ENCODE results near the gene RNASE13.

Gene RNASE13

DNA sequence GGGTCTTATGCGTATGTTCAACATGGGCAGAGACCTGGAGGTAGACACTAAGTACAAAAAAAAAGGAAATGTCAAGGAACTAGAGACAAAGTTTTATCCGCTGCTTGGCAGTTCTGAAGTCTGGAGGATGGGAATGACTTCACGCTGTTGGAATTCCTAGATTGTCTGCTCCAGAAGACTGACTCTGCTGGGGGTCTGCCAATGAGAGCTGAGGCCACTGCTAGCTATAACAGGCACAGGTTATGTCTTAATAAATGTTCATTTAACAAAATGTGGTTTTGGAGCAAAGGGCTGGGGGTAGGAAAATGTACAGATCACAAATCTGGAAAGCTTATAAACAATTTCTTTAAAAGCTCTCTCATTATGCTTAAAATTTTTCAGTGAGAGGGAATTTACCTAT is 28.9 kb upstream of the RNASE13 start:
- no peak for DNase-seq

DNA sequence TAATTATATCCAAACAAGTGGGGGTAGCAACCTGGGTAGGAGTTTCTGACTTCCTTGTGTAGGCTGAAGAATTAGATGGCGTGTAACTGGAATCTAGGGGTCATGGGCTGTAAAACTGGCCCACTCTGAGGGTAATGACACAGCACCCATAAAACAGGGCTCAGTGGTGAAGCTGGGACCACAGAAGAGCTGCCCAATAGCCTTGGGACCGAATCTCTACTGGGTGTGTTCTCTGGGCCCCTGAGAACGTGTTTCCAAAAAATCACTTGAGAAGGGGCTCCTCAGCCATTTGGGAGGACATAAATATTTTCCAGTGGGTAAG is 26.7 kb upstream of the RNASE13 start:
- DNase-seq = no peak

DNA sequence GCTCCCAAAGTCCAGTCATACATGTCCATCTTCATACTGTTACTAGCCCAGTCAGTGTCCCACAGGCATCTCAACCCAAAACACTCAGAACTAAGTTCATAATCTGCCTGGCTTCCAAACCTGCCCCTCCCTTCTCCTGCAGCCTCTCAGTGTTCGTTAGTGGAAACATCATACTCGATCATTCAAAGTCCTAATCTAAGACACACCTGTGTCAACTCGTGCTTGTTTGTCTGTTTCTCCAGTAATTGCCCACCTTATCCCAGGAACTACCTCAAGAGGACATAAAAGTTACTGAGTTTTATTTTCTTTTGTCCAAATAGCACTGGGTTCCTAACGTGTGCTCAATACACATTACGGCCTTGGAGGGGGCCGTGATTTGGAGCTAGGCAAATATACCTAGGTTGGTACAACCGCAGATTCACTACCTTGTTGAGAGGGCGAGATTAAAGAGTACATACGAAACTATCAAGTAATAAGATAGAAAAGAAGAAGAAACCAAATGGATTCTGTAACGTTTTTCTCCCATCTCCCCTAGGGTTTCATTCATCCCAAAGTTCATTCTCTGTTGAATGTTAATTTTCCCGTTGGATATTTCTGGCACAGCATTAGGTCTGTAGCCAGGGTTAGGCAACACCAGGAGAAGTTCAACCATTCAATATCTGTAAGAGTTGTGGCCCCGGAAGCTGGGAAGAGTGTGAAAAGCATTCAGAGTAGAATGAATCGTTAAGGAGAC is 26.2 kb upstream of the RNASE13 start:
- no peak for DNase-seq

- no peak for DNase-seq
These were observed 25.4 kb upstream of the RNASE13 start for GRCh38 chr14:21059842-21060613.

GRCh38 chr14:21058903-21059302 is 24.3 kb upstream of the RNASE13 start:
- DNase-seq = no peak

- DNase-seq = peak; percentile 35 to 77 (median 62)
These were observed 23.4 kb upstream of the RNASE13 start, which contains the start of gene RNASE8 for GRCh38 chr14:21057803-21058675. RNASE8 (plus strand) TSS chr14:21057822; CDS start chr14:21057893, 71 bp downstream.

DNA sequence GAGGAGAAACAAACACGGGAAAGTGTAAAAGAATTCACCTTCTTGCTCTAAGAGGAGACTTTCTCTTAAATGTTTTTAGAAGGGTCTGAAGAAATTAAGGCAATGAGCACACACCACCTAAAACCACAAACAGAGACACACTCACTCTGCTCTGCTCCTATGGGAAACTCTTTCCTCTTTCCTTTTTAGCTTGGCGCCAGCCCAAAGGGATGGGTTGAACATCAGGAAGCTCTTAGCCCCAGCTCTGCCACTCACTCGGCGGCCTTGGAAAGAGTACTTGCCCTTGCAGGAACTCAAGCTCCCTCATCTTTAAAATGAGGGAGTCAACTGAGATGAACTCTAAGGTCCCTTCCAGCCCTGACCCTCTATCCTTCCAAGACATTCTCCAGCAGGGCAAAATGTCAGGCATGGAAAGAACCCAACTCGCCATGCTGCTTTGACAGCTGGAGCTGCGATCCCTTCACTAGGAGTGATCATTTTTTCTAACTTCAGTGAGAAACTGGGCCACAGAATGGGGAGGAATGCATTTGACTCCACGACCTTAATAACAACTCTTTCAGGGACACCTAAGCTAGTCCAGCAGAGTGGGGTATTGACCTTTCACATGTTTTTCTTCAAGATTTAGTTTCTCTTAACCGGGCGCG is 22.0 kb upstream of the RNASE13 start:
- no peak for DNase-seq

GRCh38 chr14:21055432-21056117 is 21.0 kb upstream of the RNASE13 start:
- no peak for DNase-seq

GRCh38 chr14:21054768-21055145 is 20.1 kb upstream of the RNASE13 start:
- no peak for DNase-seq

- DNase-seq = no peak
These were observed 19.6 kb upstream of the RNASE13 start for GRCh38 chr14:21054123-21054767.

- no peak for DNase-seq
These were observed 18.8 kb upstream of the RNASE13 start for GRCh38 chr14:21053184-21054122.

DNA sequence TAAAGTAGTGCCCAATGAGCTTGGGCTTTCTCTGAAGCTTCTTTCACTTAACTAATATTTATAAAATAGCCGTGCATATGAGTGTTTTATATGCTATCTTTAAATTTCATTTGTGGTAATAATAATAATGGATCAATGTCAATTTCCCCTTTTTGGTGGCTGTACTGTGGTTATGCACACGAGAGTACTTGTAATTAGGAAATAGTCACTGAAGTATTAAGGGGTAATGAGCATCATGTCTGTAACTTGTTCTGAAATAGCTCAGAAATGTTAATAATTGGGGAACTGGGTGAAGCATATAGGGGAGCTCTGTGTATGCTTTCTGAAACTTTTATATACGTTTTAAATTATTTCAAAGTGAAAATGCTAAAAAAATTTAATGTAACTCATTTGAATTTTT is 16.0 kb upstream of the RNASE13 start:
- DNase-seq = peak in 1 of 4 experiments; percentile 57

DNA sequence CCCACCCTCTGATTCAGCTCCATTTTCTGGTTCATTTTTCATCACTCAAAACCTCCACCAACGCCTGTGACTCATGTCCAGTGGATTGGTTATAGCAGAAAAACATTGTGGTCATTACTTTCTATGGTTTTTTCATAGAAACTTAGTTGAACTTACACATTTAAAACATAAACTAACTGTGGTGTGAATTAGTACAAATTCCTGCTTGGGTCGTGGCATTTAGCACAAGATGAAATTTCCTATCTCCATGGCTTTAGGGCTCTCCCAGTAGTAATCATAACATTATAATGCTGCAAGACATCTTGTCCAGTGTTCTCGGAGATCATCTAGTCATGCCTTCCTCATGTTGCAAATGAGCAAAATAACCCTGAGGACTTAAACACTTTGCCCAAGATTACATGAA is 14.7 kb upstream of the RNASE13 start:
- no peak for DNase-seq

DNA sequence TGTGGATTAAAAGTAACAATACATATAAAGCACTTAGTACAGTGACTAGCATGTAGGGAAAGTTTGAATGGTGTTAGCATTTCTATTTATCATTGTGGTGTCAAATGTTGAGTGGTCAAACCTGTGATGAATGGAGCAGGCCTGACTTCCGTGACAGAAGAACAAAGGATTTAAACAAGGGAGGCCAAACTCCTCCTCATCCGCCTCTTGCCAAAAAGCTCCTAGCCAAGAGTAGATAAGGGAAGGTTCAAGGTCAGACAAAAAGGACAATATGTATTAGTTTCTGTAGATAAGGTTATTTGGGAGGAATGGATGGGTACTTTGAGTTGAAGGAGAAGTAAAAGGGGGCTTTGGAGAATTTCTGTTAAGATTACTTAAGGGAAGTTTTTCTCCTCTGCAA is 14.0 kb upstream of the RNASE13 start:
- DNase-seq = no peak

DNA sequence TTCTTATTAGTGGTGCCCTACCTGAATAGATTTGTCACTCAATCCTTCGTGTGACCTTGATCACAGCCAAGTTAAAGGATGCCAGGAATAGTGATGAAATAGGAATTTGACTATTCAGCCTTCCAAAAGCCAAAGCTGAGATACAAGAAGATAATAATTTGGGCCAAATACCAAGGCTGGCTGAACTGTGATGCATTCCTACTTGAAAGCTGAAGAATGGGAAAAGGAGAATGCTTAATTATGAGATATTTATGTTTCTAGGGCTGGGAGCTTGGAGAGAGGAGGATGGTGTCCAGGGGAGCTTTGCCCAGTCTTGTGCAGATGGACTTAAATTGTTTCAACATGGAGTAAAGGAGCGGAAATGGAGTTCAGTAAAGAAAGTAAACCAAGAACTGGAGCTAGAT is 12.8 kb upstream of the RNASE13 start:
- DNase-seq = no peak

- no peak for DNase-seq
These were observed 9.5 kb upstream of the RNASE13 start for GRCh38 chr14:21043974-21044618.

DNA sequence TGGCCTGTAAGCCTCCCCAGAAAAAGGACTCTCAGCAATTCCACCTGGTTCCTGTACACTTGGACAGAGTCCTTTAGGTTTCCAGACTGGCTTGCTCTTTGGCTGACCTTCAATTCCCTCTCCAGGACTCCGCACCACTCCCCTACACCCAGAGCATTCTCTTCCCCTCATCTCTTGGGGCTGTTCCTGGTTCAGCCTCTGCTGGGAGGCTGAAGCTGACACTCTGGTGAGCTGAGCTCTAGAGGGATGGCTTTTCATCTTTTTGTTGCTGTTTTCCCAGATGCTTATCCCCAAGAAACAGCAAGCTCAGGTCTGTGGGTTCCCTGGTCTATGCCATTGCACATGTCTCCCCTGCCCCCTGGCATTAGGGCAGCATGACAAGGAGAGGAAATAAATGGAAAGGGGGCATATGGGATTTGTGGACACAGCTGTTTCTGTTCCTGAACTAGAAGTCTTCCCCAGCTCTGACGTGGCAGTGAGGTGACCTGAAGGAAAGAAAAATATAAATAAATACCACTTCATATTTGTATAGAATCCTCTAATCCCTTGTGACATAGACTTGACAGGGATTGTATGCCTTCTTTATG is 8.9 kb upstream of the RNASE13 start:
- DNase-seq = no peak

DNA sequence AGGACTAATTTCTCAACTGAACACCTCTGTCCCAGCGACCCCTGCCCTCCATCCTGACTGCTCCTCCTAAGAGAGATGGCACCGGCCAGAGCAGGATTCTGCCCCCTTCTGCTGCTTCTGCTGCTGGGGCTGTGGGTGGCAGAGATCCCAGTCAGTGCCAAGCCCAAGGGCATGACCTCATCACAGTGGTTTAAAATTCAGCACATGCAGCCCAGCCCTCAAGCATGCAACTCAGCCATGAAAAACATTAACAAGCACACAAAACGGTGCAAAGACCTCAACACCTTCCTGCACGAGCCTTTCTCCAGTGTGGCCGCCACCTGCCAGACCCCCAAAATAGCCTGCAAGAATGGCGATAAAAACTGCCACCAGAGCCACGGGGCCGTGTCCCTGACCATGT is 8.3 kb upstream of the RNASE13 start:
- DNase-seq = peak; percentile 13 to 59 (median 51)

- DNase-seq = peak; percentile 27 to 62 (median 60)
These were observed 7.2 kb upstream of the RNASE13 start, which contains the start of gene RNASE7 for GRCh38 chr14:21041676-21042433. RNASE7 (plus strand) TSS chr14:21042362; CDS start chr14:21042993, 631 bp downstream.
